Neutrophil (primary cell): ENCODE measurements around the gene ARID1A.
A peak's percentile ranks its signal among the peaks of the same experiment; 100 is the strongest.

Experiments used
- H3K27ac ChIP-seq: fragments of 200-600 bp; sonication (generic); 2 replicates; pipeline ENCODE4 v1.5.1; 2016; ENCODE audit warnings: mild to moderate bottlenecking, moderate library complexity
- H3K27me3 ChIP-seq: fragments of 200-600 bp; sonication (generic); 2 replicates; pipeline ENCODE4 v1.6.0; 2016; ENCODE audit warnings: mild to moderate bottlenecking
- H3K36me3 ChIP-seq: fragments of 200-600 bp; sonication (generic); 2 replicates; pipeline ENCODE4 v1.5.1; 2017
- H3K4me1 ChIP-seq, 2 experiments: fragments of 200-600 bp in 1 of 2; sonication (generic) in 1 of 2; 1 replicate in 1 of 2; 2 replicates in 1 of 2; pipeline versions ENCODE4 v1.5.1 to v1.6.1; 2013 to 2016; ENCODE audit warnings: low read depth in 1 of 2, low read length in 1 of 2, mild to moderate bottlenecking in 1 of 2, moderate library complexity in 1 of 2; ENCODE audit not compliant: control insufficient read depth in 1 of 2, insufficient read depth in 1 of 2
- H3K4me3 ChIP-seq, 2 experiments: fragments of 200-600 bp in 1 of 2; sonication (generic) in 1 of 2; 1 replicate in 1 of 2; 2 replicates in 1 of 2; pipeline ENCODE4 v1.5.1; 2013 to 2016; ENCODE audit warnings: low read depth in 1 of 2, low read length in 1 of 2, mild to moderate bottlenecking in 1 of 2, moderate library complexity in 1 of 2
- H3K9me3 ChIP-seq: fragments of 200-600 bp; sonication (generic); 2 replicates; pipeline ENCODE4 v1.5.1; 2016
- CTCF ChIP-seq: fragments of 200-600 bp; sonication (generic); IDR thresholded peaks from 2 replicates; pipeline ENCODE4 v1.5.1; 2016; ENCODE audit warnings: antibody characterized with exemption

ARID1A gene

DNA sequence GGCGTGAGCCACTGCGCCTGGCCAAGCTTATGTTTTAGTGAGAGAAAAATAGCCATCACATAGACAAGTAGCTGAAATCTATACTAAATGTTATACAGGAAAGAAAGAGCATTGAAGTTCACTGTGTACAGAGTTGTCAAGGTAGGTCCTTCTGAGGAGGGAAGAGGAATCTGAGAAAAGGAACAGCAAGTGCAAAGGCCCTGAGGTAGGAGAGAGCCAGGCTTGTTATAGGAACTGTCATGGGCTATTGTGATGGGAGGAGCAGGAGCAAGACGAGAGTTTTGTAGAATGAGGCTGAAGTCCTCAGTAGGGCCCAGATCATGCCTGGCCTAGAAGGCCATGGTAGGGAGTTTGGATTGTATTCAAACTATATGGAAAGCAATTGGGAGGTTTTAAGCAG, 135.2 kb downstream of the ARID1A start:
- no peaks in the 10 kb centered on the region for H3K27me3 ChIP-seq
- H3K4me3 ChIP-seq: peak overlapping the region; percentile 76 to 100
- peaks cover 55% of the 10 kb centered on the region for H3K36me3 ChIP-seq
- peak overlapping the region; percentile 93 for H3K27ac ChIP-seq
- peaks cover 81 to 88% of the 10 kb centered on the region in 2 experiments for H3K4me1 ChIP-seq
- no peak for TF ChIP-seq CTCF
- H3K9me3 ChIP-seq: no peaks in the 10 kb centered on the region
